H1 (cell line): ENCODE data around the gene MSI2. TPM values are rescaled to one million over a fixed set of nuclear protein-coding genes. Genes with fewer than 3 reads are reported as not detected.

Experiments
- CTCF ChIA-PET: fragments of 300-600 bp; sonication (Branson Sonifier 250); formaldehyde crosslinking; loops from one replicate; lab custom pipeline; 2021; ENCODE audit not compliant: partially characterized antibody; lab: Charles Lee
- POLR2A ChIA-PET: fragments of 300-600 bp; sonication (Branson Sonifier 250); formaldehyde crosslinking; loops from one replicate; lab custom pipeline; 2021; ENCODE audit warnings: inconsistent platforms; ENCODE audit not compliant: partially characterized antibody; lab: Charles Lee
- DNase-seq, 2 experiments: peaks; one replicate each; pipeline versions ENCODE4 v3.0.0 to v3.0.0-alpha.2; 2010 to 2022; ENCODE audit warnings: low spot score in 2 of 2, low read depth in 1 of 2, mixed read lengths in 1 of 2
- FAIRE-seq: peaks from 2 replicates; lab custom pipeline; 2011; peaks lifted over from hg19 to GRCh38; lab: Jason Lieb, UNC
- H2AFZ ChIP-seq: 2 replicates; pipeline ENCODE4 v1.8.1; 2012; ENCODE audit warnings: low read length, inconsistent platforms
- H2AK5ac ChIP-seq: 2 replicates; pipeline ENCODE4 v1.6.1; 2013; ENCODE audit warnings: low read depth, low read length
- H2BK120ac ChIP-seq: replicated peaks from 2 replicates; pipeline ENCODE3; 2013; ENCODE audit warnings: low read depth, low read length, inconsistent platforms
- H2BK12ac ChIP-seq: 2 replicates; pipeline ENCODE4 v1.6.1; 2013; ENCODE audit warnings: low read depth, low read length
- H2BK15ac ChIP-seq: 2 replicates; pipeline ENCODE4 v1.6.1; 2013; ENCODE audit warnings: low read length
- H2BK20ac ChIP-seq: 2 replicates; pipeline ENCODE4 v1.6.1; 2013; ENCODE audit warnings: low read length
- H2BK5ac ChIP-seq: 2 replicates; pipeline ENCODE4 v1.6.1; 2013; ENCODE audit warnings: low read depth, low read length
- H3K14ac ChIP-seq: 2 replicates; pipeline ENCODE4 v1.6.1; 2013; ENCODE audit warnings: inconsistent platforms; ENCODE audit not compliant: insufficient read length
- H3K18ac ChIP-seq: 2 replicates; pipeline ENCODE4 v1.6.1; 2013; ENCODE audit warnings: low read length; ENCODE audit errors: extremely low read depth
- H3K23ac ChIP-seq: 2 replicates; pipeline ENCODE4 v1.6.1; 2013; ENCODE audit warnings: inconsistent platforms; ENCODE audit not compliant: insufficient read length
- H3K23me2 ChIP-seq: 2 replicates; pipeline ENCODE4 v1.6.1; 2013; ENCODE audit warnings: low read depth, low read length
- H3K27ac ChIP-seq: 2 replicates; pipeline ENCODE4 v1.6.1; 2011; ENCODE audit warnings: low read depth, low read length, inconsistent platforms
- H3K27me3 ChIP-seq, 4 experiments: replicated peaks in 1 of 4; 1 replicate in 1 of 4; 2 replicates in 3 of 4; pipeline versions ENCODE4 v1.6.1 to v1.8.1; 2011 to 2013; ENCODE audit warnings: low read length in 3 of 4, mild to moderate bottlenecking in 3 of 4, inconsistent platforms in 2 of 4, mixed read lengths in 2 of 4, moderate library complexity in 1 of 4; ENCODE audit not compliant: control insufficient read depth in 3 of 4, insufficient read depth in 3 of 4; ENCODE audit errors: extremely low read depth in 1 of 4
- H3K36me3 ChIP-seq, 4 experiments: 2 replicates each; pipeline versions ENCODE4 v1.6.1 to v1.8.1; 2011 to 2013; ENCODE audit warnings: mild to moderate bottlenecking in 4 of 4, low read length in 3 of 4, moderate library complexity in 2 of 4, control low read depth in 1 of 4, inconsistent platforms in 1 of 4; ENCODE audit not compliant: insufficient read depth in 4 of 4, control insufficient read depth in 2 of 4
- H3K4ac ChIP-seq: replicated peaks from 2 replicates; pipeline ENCODE3; 2013; ENCODE audit warnings: low read length, low read depth, mixed read lengths, inconsistent platforms; ENCODE audit not compliant: insufficient read length
- H3K4me1 ChIP-seq, 4 experiments: replicated peaks in 1 of 4; 1 replicate in 1 of 4; 2 replicates in 3 of 4; pipeline versions ENCODE4 v1.6.1 to v1.8.1; 2011 to 2013; ENCODE audit warnings: low read length in 3 of 4, inconsistent platforms in 2 of 4, mixed read lengths in 1 of 4; ENCODE audit not compliant: insufficient read depth in 4 of 4, control insufficient read depth in 3 of 4
- H3K4me2 ChIP-seq, 2 experiments: 2 replicates each; pipeline versions ENCODE4 v1.6.1 to v1.8.1; 2011 to 2013; ENCODE audit warnings: low read depth in 2 of 2, low read length in 2 of 2, control low read depth in 1 of 2, inconsistent platforms in 1 of 2, mild to moderate bottlenecking in 1 of 2; ENCODE audit not compliant: insufficient read depth in 1 of 2
- H3K4me3 ChIP-seq, 4 experiments: fragments of 200-600, 300-600 bp in 1 of 4; sonication (generic), shearing (Covaris generic), sonication (Bioruptor Twin) in 1 of 4; 2 replicates each; pipeline versions ENCODE4 v1.5.1 to v1.8.1; 2011 to 2016; ENCODE audit warnings: low read length in 4 of 4, low read depth in 3 of 4, control low read depth in 2 of 4, inconsistent platforms in 2 of 4, mild to moderate bottlenecking in 2 of 4, mixed read lengths in 1 of 4, moderate library complexity in 1 of 4; ENCODE audit not compliant: insufficient read depth in 2 of 4; ENCODE audit errors: extremely low read depth in 1 of 4
- H3K56ac ChIP-seq: replicated peaks from 2 replicates; pipeline ENCODE3; 2013; ENCODE audit warnings: low read depth, mild to moderate bottlenecking, mixed read lengths, low read length, inconsistent platforms; ENCODE audit not compliant: insufficient read length
- H3K79me1 ChIP-seq: 2 replicates; pipeline ENCODE4 v1.6.1; 2013; ENCODE audit warnings: low read depth, low read length, control low read depth
- H3K79me2 ChIP-seq, 2 experiments: 2 replicates each; pipeline versions ENCODE4 v1.6.1 to v1.8.1; 2012 to 2013; ENCODE audit warnings: low read length in 2 of 2, mild to moderate bottlenecking in 2 of 2, inconsistent platforms in 1 of 2; ENCODE audit not compliant: insufficient read depth in 2 of 2, control insufficient read depth in 1 of 2
- H3K9ac ChIP-seq, 4 experiments: replicated peaks in 1 of 4; 1 replicate in 1 of 4; 2 replicates in 3 of 4; pipeline versions ENCODE4 v1.6.1 to v1.8.1; 2011 to 2013; ENCODE audit warnings: low read depth in 3 of 4, low read length in 3 of 4, control low read depth in 2 of 4, mild to moderate bottlenecking in 2 of 4, moderate library complexity in 2 of 4, inconsistent platforms in 1 of 4; ENCODE audit errors: extremely low read depth in 1 of 4
- H3K9me3 ChIP-seq, 2 experiments: 2 replicates each; pipeline versions ENCODE4 v1.6.1 to v1.8.1; 2012 to 2013; ENCODE audit warnings: mild to moderate bottlenecking in 2 of 2, moderate library complexity in 2 of 2, control low read depth in 1 of 2, inconsistent platforms in 1 of 2, low read depth in 1 of 2, low read length in 1 of 2, mixed read lengths in 1 of 2; ENCODE audit not compliant: insufficient read depth in 2 of 2
- H4K20me1 ChIP-seq, 2 experiments: replicated peaks in 1 of 2; 2 replicates each; pipeline versions ENCODE3 to v1.8.1; 2011 to 2013; ENCODE audit warnings: inconsistent platforms in 2 of 2, low read length in 2 of 2, mild to moderate bottlenecking in 1 of 2; ENCODE audit not compliant: insufficient read depth in 2 of 2, control insufficient read depth in 1 of 2
- H4K5ac ChIP-seq: 2 replicates; pipeline ENCODE4 v1.6.1; 2013; ENCODE audit warnings: low read length, low read depth, mixed read lengths, inconsistent platforms; ENCODE audit not compliant: insufficient read length
- H4K8ac ChIP-seq: 2 replicates; pipeline ENCODE4 v1.8.0; 2013; ENCODE audit warnings: mild to moderate bottlenecking, moderate library complexity, low read length, inconsistent platforms; ENCODE audit not compliant: insufficient read depth; ENCODE audit errors: extremely low read depth
- H4K91ac ChIP-seq: replicated peaks from 2 replicates; pipeline ENCODE3; 2013; ENCODE audit warnings: low read length, mixed read lengths, inconsistent platforms; ENCODE audit not compliant: insufficient read length
- CEBPB ChIP-seq: IDR thresholded peaks from 2 replicates; pipeline ENCODE4 v1.6.1; 2012; ENCODE audit warnings: low read depth, low read length
- CTCF ChIP-seq, 3 experiments: IDR thresholded peaks; 1 replicate in 2 of 3; 2 replicates in 1 of 3; pipeline versions ENCODE4 v1.5.1 to v1.6.1; 2011; ENCODE audit warnings: low read length in 3 of 3, mild to moderate bottlenecking in 3 of 3, inconsistent platforms in 2 of 3, low read depth in 1 of 3, moderate library complexity in 1 of 3; ENCODE audit not compliant: insufficient read depth in 1 of 3; ENCODE audit errors: control extremely low read depth in 1 of 3
- EP300 ChIP-seq, 2 experiments: IDR thresholded peaks; 1 replicate in 1 of 2; 2 replicates in 1 of 2; pipeline ENCODE4 v1.6.1; 2011 to 2012; ENCODE audit warnings: low read depth in 2 of 2, low read length in 2 of 2, mild to moderate bottlenecking in 2 of 2, borderline replicate concordance in 1 of 2, inconsistent platforms in 1 of 2, moderate library complexity in 1 of 2
- HDAC6 ChIP-seq: IDR thresholded peaks from one replicate; pipeline ENCODE4 v1.7.1; 2012; ENCODE audit warnings: low read depth, mild to moderate bottlenecking, inconsistent platforms, low read length, moderate library complexity
- TCF12 ChIP-seq: IDR thresholded peaks from 2 replicates; pipeline ENCODE4 v1.6.1; 2011; ENCODE audit warnings: low read depth, mild to moderate bottlenecking, low read length
- USF2 ChIP-seq: IDR thresholded peaks from 2 replicates; pipeline ENCODE4 v1.6.1; 2011; ENCODE audit warnings: low read length, improper control_type of control experiment
- WGBS, 2 experiments: shearing (Covaris generic) in 1 of 2; methylation state at CpG; one replicate each; pipeline versions ENCODE4 v1.1.6 to v1.1.7; 2013 to 2015; ENCODE audit warnings: low lambda C conversion rate in 2 of 2, mixed read lengths in 2 of 2, inconsistent platforms in 1 of 2, low coverage in 1 of 2, missing lambda C conversion rate in 1 of 2; ENCODE audit not compliant: insufficient replicate concordance in 2 of 2, insufficient coverage in 1 of 2, insufficient read length in 1 of 2; ENCODE audit errors: extremely low coverage in 1 of 2, missing lambda C conversion rate in 1 of 2; 5-methylcytosine and 5-hydroxymethylcytosine counted together
- polyA plus RNA-seq, 7 experiments: library from polyadenylated mRNA; depleted of rRNA in 3 of 7; stranded (reverse) in 5 of 7; unstranded in 2 of 7; fragments of >200 nt in 5 of 7; fragments of 200-250 nt in 2 of 7; gene quantifications; 1 replicate in 5 of 7; 2 replicates in 1 of 7; 4 replicates in 1 of 7; pipeline versions ENCODE4 v1.2.1 to v1.2.3, GENCODE V29; 2011 to 2013; ENCODE audit warnings: missing spikeins in 2 of 7, mixed read lengths in 2 of 7
- total RNA-seq: library from RNA; stranded (reverse); fragmentation: NEBNext Ultra II Directional; extraction: Animal tissue kit (Norgen Biotek cat#: 25700); gene quantifications from 2 replicates; pipeline ENCODE4 v1.2.1, GENCODE V29; 2021

MSI2 gene
- total and polyA plus RNA-seq, 2 of the 8 experiments (the other 6 are each of a cell fraction or from before 2014, with no cell fraction given): 36.7 to 80.6 TPM

- WGBS, 2 experiments: 91% methylated on average over 12 of the region's 12 CpGs; no CpG with 5 or more reads in 1 of the 2 experiments
- TF ChIP-seq USF2 (no peak), TCF12 (no peak), EP300 (IDR thresholded peaks at IDR 0.05; ENCODE audit: borderline replicate concordance in 1 of 2, low read depth in 2 of 2, low read length in 2 of 2) (no peak), CTCF (IDR thresholded peaks at IDR 0.05; ENCODE audit: control extremely low read depth in 1 of 3, insufficient read depth in 1 of 3, low read depth in 1 of 3, low read length in 3 of 3) (no peak), CEBPB (no peak), HDAC6 (no peak)
- H3K27me3 ChIP-seq: 0 out of 7 replicates have a peak, but pooled peaks cover 0 to 2% (median 0%) of the 10 kb centered on the region in 4 experiments
- no peak overlapping the region for H3K9ac ChIP-seq
- no peak overlapping the region for H3K56ac ChIP-seq
- H3K79me2 ChIP-seq: no peaks in the 10 kb centered on the region
- H4K5ac ChIP-seq: no peak overlapping the region
- no peaks in the 10 kb centered on the region for H3K9me3 ChIP-seq
- peaks cover 2% of the 10 kb centered on the region in 2 experiments for H4K20me1 ChIP-seq
- no peak overlapping the region for H3K4ac ChIP-seq
- DNase-seq: no peak
- no peak overlapping the region for H2BK5ac ChIP-seq
- no peak for FAIRE-seq
- no peaks in the 10 kb centered on the region; the same call in 1 of the 2 replicates for H3K79me1 ChIP-seq
- H2BK12ac ChIP-seq: no peak overlapping the region
- CTCF ChIA-PET: interaction anchor here (0.6 to 1.8 kb wide), 7 partner anchors 9 to 23 kb away, joined by 3 to 5 read pairs (median 3); no protein-coding TSS in a partner anchor
- H3K18ac ChIP-seq: no peak overlapping the region
- no peak overlapping the region for H3K23ac ChIP-seq
- no peaks in the 10 kb centered on the region for H3K36me3 ChIP-seq
- H2BK15ac ChIP-seq: no peak overlapping the region
- H4K91ac ChIP-seq: no peak overlapping the region
- no peak overlapping the region for H2BK20ac ChIP-seq
- H2BK120ac ChIP-seq: no peak overlapping the region
- H4K8ac ChIP-seq: no peak overlapping the region
- POLR2A ChIA-PET: no interaction called here
- H3K27ac ChIP-seq: no peak overlapping the region
- peaks cover 0 to 5% (median 0%) of the 10 kb centered on the region in 4 experiments; a peak in 2 of 7 replicates for H3K4me1 ChIP-seq
- no peak overlapping the region for H3K4me3 ChIP-seq
- no peak overlapping the region for H2AK5ac ChIP-seq
- no peak overlapping the region for H3K4me2 ChIP-seq
- no peak overlapping the region for H3K14ac ChIP-seq
- H3K23me2 ChIP-seq: no peaks in the 10 kb centered on the region; the same call in 1 of the 2 replicates
- no peak overlapping the region for H2AFZ ChIP-seq
These were observed 304.9 kb downstream of the MSI2 start for GRCh38 chr17:57561072-57561861.
